HG02571 (cell line): ENCODE measurements around the gene MYADML2.

Source experiments
- ATAC-seq: cut with Tn5 transposase; IDR thresholded peaks from one replicate; pipeline ENCODE4 v1.9.1; 2021; ENCODE audit warnings: mild to moderate bottlenecking, moderate library complexity; ENCODE audit not compliant: unreplicated experiment

The MYADML2 gene

DNA sequence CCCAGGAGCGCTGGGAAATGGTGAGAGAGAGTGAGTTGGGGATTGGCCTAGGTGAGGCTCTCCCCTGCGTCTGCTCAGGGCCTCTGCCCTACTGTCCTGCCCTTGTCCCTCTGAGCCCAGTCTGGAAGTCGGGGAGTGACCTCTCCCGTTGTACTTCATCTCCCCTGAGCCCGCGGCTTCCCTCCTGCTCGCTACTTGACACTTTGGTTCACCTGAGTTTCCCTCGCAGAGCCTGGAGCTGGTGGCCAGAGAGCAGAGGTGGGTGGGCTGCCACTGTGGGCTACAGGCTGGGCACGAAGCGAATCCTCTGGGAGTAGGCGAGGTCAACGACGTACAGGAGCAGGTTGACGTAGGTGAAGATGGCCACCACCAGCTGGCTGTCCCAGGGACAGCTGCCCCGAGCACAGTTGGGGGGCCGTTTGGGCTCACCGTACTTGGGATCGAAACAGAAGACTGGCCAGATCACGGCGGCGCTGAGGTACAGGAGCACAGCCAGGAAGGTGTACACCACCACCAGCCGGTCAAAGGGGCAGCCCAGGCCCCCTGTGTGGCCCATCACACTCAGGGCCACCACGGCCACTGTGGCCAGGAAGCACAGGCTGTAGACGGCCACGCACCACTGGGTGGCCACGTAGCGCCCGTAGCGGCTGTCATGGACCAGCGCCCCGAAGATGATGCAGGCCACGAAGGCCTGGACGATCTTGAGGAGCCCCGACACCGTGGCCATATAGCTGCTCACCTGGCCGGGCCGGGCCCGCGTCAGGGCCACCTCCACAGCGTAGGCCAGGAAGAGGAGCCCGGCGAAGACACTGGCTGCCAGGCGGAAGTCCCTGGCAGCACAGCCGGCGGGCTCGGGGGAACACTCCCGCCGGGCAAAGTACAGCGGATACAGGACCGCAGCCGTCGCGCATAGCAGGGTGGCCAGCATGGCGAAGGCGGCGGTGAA is 6.2 kb downstream of the MYADML2 start:
- no peak for ATAC-seq

DNA sequence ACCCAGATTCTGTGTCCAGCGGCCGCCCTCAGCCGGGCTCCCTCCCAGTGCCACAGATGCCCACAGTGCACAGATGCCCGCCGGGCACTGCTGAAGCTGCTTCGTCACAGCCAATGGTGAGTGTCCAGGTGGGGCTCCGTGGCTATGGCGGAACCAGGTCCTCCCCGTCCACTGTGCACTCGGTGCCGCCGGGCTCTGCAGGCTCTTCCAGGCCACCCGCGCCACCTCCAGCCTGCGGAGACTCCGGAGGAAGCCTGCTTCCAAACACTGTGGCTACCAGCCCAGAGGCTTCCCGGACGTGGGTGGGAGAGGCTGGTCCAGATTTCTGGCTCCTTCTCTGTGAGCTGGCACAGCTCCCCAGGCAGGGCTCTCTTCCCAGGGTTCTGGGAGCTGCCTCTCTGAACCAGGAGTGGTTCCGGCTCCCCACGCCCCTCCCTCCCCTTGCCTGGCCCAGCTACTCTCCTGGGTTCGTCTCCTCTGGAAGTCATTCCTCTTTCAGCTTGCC is 7.1 kb downstream of the MYADML2 start:
- ATAC-seq = no peak

DNA sequence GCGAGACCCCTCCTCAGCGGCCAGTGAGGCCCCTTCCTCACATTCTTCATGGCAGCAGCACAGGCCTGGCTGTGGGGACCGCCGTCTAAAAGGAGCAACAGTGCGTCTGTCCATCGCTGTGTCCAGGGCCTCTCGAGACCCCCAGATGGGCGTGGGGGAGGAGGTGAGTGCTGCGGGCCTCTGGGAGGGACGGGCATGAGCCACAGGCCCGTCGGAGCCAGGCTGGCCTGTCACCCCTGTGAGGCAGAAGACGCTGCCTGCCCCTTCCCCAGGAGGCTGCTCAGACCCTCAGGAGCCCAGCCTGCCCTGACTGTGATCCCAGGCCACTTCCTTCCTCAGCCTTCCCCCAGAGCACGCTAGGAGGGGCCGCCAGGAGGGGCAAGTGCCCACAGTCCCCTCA is 7.8 kb downstream of the MYADML2 start:
- ATAC-seq = no peak

- ATAC-seq = no peak
Observed at GRCh38 chr17:81935709-81936084, 11.3 kb downstream of the MYADML2 start.

GRCh38 chr17:81934850-81935708 is 12.0 kb downstream of the MYADML2 start:
- ATAC-seq = no peak

GRCh38 chr17:81934098-81934757 is 12.8 kb downstream of the MYADML2 start:
- no peak for ATAC-seq

- ATAC-seq = no peak
Observed at GRCh38 chr17:81933178-81933699, 13.8 kb downstream of the MYADML2 start.

GRCh38 chr17:81932333-81932983 is 14.6 kb downstream of the MYADML2 start:
- ATAC-seq = no peak

- no peak for ATAC-seq
Observed at GRCh38 chr17:81931557-81932332, 15.3 kb downstream of the MYADML2 start.

GRCh38 chr17:81931189-81931556 is 15.9 kb downstream of the MYADML2 start:
- no peak for ATAC-seq

DNA sequence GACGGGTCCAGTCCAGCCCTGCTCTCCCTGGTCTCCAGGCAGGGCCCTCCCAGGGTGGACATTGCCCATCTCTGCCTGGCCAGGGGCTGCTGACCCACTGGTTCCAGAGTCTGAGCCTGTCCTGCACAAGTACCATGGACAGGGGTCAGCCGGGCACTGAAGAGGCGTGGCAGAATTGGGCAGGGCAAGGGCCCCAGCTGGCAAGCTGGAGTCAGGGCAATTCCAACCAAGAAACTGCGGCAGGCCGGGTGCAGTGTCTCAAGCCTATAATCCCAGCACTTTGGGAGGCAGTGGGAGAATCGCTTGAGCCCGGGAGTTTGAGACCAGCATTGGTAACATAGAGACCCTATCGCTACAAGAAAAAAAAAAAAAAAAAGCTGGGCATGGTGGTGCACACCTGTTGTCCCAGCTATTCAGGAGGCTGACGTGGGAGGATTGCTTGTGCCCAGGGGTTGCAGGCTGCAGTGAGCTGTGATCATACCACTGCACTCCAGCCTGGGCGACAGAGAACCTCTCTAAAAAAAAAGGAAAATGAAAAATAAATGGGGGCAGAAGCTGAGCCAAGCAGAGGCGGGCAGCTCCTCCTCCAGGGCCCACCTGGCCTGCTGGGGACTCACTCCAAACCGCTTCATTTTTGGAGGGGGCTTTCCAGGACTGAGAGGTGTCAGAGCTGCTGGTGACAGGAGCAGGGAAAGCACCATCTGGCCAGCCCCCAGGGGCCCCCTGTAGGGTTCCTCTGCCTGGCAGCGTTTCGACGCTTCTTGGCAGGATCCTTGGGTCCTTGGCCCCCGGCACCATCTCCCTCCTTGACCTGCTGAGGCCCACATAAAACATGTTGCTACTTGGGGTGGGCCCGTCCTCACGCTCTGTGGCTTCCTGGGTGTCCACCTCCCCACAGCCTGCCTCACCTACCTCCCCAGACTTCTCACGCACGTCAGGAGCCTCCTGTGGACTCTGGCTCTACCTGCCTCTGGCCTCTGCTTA is 16.6 kb downstream of the MYADML2 start:
- ATAC-seq = no peak

- ATAC-seq = no peak
Observed at GRCh38 chr17:81929253-81930141, 17.5 kb downstream of the MYADML2 start.

DNA sequence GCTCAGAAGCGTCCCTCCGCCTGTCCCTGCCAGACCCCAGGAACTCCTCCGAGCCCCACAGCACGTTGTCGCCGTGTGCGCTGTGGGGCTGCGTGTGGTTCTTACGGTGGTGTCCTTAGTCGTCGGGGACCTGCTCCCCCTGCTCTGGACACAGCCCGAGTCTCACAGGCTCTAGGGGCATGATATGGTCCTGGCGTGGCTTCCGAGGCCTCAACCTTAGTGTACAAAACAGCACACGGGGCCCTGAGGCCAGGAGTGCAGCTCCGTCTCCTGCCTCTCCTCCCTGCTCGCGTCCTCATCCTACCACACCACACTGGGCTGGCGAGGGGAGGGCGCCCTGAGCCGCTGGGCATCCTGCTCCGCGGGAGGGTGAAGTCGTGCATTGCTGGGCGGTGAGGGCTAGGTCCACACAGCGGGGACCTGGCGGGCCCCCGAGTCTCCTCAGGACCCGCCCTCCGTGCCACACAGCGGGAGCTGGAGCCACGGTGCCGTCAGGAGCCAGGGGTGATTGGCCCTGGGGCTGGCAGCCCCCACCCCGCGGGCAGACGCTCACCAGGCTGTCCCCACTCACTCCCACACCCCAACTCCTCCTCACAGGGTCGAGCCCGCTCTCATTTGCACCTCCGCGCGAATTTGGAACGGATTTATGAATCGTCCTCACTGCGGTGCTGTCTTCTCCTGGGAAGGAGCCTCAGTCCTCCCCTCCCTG is 18.3 kb downstream of the MYADML2 start:
- ATAC-seq = no peak

- ATAC-seq = peak; percentile 51
Observed at GRCh38 chr17:81927653-81928543, 19.1 kb downstream of the MYADML2 start, which contains the start of gene MAFG. Gene MAFG, minus strand, starts transcription at chr17:81927735. Its CDS starts 4,550 bp downstream, at chr17:81923185.

DNA sequence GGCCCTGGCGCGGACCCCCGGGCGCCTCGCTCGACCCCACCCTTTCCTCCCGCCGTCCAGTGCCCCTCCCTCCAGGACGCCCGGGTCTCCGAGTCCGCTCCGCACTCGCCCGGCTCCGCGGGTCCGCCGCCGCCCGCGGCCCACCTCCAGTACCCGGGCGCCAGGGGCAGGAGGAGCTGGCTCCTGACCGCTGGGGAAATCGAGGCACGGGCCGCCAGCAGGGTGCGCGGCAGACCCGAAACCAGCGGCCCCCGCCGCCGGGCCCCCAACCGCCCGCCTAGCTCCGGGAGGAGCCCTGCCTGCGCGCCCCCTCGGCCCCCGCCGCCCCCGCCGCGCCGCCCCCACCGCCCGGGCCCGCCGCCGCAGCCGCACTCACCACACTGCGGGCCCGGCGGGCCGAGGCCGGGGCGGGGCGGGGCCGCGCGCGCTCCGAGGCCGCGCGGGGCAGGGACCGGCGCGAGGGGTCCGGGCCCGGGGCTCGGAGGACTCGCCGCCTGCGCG is 19.8 kb downstream of the MYADML2 start:
- peak; percentile 12 for ATAC-seq
